Activated T-helper 1 cell treated with anti-CD3 and anti-CD28 coated beads, Interleukin-2, amount 50 U/mL, for 16 hours (primary cell): ENCODE results near the gene PI4K2B.
A peak's percentile ranks its signal among the peaks of the same experiment; 100 is the strongest.
"Not testable (repeated sequence)": the region's sequence is repeated elsewhere in the genome, so short reads cannot be mapped to it uniquely, and the experiment has no call there.

Experiments
- DNase-seq, 2 donors: peaks; one replicate each; pipeline ENCODE4 v3.0.0-alpha.2; 2020; ENCODE audit warnings: low read depth in 1 of 2, low spot score in 1 of 2

Gene PI4K2B

GRCh38 chr4:25233737-25234389 is at the start of gene PI4K2B:
Gene PI4K2B (plus strand): TSS chr4:25234033. CDS start chr4:25234164, 131 bp downstream.
- DNase-seq: peak; percentile 83 to 92

- DNase-seq: no peak
Observed at GRCh38 chr4:25184056-25184455, 49.8 kb upstream of the PI4K2B start.

GRCh38 chr4:25190407-25190806 is 43.4 kb upstream of the PI4K2B start:
- no peak for DNase-seq

GRCh38 chr4:25198713-25199112 is 35.1 kb upstream of the PI4K2B start:
- DNase-seq: no peak

- DNase-seq: no peak
Observed at GRCh38 chr4:25207997-25208396, 25.8 kb upstream of the PI4K2B start.

- DNase-seq: no peak
Observed at GRCh38 chr4:25209702-25210101, 24.1 kb upstream of the PI4K2B start.

- no peak for DNase-seq
Observed at GRCh38 chr4:25211721-25212120, 22.1 kb upstream of the PI4K2B start.

- DNase-seq: no peak
Observed at GRCh38 chr4:25212822-25213221, 21.0 kb upstream of the PI4K2B start.

- DNase-seq: no peak
Observed at GRCh38 chr4:25213347-25213979, 20.4 kb upstream of the PI4K2B start.

GRCh38 chr4:25214750-25215149 is 19.1 kb upstream of the PI4K2B start:
- not testable (repeated sequence) for DNase-seq

GRCh38 chr4:25215511-25215910 is 18.3 kb upstream of the PI4K2B start:
- DNase-seq: no peak

- no peak for DNase-seq
Observed at GRCh38 chr4:25221377-25221776, 12.5 kb upstream of the PI4K2B start.

- DNase-seq: no peak
Observed at GRCh38 chr4:25223802-25224375, 9.9 kb upstream of the PI4K2B start.

GRCh38 chr4:25229804-25230203 is 4.0 kb upstream of the PI4K2B start:
- DNase-seq: no peak

GRCh38 chr4:25233194-25233593 is 639 bp upstream of the PI4K2B start:
- no peak for DNase-seq

GRCh38 chr4:25234390-25235370 is 847 bp downstream of the PI4K2B start:
- peak; percentile 4 to 6 for DNase-seq

- DNase-seq: no peak
Observed at GRCh38 chr4:25235401-25235800, 1.6 kb downstream of the PI4K2B start.

GRCh38 chr4:25236030-25236429 is 2.2 kb downstream of the PI4K2B start:
- not testable (repeated sequence) for DNase-seq

GRCh38 chr4:25236971-25237370 is 3.1 kb downstream of the PI4K2B start:
- no peak for DNase-seq

GRCh38 chr4:25238052-25238451 is 4.2 kb downstream of the PI4K2B start:
- DNase-seq: no peak

GRCh38 chr4:25239528-25239927 is 5.7 kb downstream of the PI4K2B start:
- DNase-seq: not testable (repeated sequence)
